ENCODE measurements around the gene CDC42SE1.

GRCh38 chr1:151047925-151048644, 11.3 kb downstream of the CDC42SE1 start:
- TF ChIP-seq CTCF (conservative IDR thresholded peaks at IDR 0.05) (no peak; the same call in 1 of the 2 replicates), EZH2 (IDR thresholded peaks at IDR 0.05; ENCODE audit: low read depth) (no peak)

Data from PC-9 (cell line).